Occipital lobe (tissue), 2 donors: ENCODE results near the gene SLC26A11. TPM values are rescaled to one million over a fixed set of nuclear protein-coding genes. Genes with fewer than 3 reads are reported as not detected.
"Not testable (repeated sequence)": the region's sequence is repeated elsewhere in the genome, so short reads cannot be mapped to it uniquely, and the experiment has no call there.

Experiments used
- DNase-seq: peaks from one replicate; lab custom pipeline; 2025; lab: John Stamatoyannopoulos, UW
- total RNA-seq: library from RNA; depleted of rRNA; stranded (reverse); fragments of >200 nt; gene quantifications from one replicate; pipeline ENCODE4 v1.2.3, GENCODE V29; 2014

The SLC26A11 gene
- total RNA-seq, 1 donor from 2014 or later, result 4.8 TPM

GRCh38 chr17:80260791-80261158, 40.5 kb downstream of the SLC26A11 start, which contains the start of gene RNF213:
Gene RNF213 (plus strand): TSS chr17:80260852. CDS start chr17:80263682, 2,830 bp downstream.
- no peak for DNase-seq

- DNase-seq, result peak; percentile 33
These were observed 41.1 kb downstream of the SLC26A11 start for GRCh38 chr17:80261159-80261894.

- DNase-seq, result no peak
These were observed 41.7 kb downstream of the SLC26A11 start for GRCh38 chr17:80261895-80262279.

- DNase-seq, result no peak
These were observed 42.1 kb downstream of the SLC26A11 start for GRCh38 chr17:80262291-80262690.

- no peak for DNase-seq
These were observed 42.6 kb downstream of the SLC26A11 start for GRCh38 chr17:80262775-80263244.

GRCh38 chr17:80263253-80264204, 43.3 kb downstream of the SLC26A11 start:
- DNase-seq, result peak; percentile 16

- no peak for DNase-seq
These were observed 44.2 kb downstream of the SLC26A11 start for GRCh38 chr17:80264205-80265075.

GRCh38 chr17:80265205-80266068, 45.2 kb downstream of the SLC26A11 start:
- DNase-seq, result no peak

- no peak for DNase-seq
These were observed 47.2 kb downstream of the SLC26A11 start for GRCh38 chr17:80267391-80267790.

- DNase-seq, result no peak
These were observed 48.2 kb downstream of the SLC26A11 start for GRCh38 chr17:80268427-80268826.

GRCh38 chr17:80269405-80269807, 49.2 kb downstream of the SLC26A11 start:
- DNase-seq, result no peak

- no peak for DNase-seq
These were observed 49.9 kb downstream of the SLC26A11 start for GRCh38 chr17:80270104-80270503.

GRCh38 chr17:80270836-80271235, 50.6 kb downstream of the SLC26A11 start:
- DNase-seq, result no peak

- DNase-seq, result no peak
These were observed 52.1 kb downstream of the SLC26A11 start for GRCh38 chr17:80272366-80272765.

- DNase-seq, result no peak
These were observed 54.1 kb downstream of the SLC26A11 start for GRCh38 chr17:80274331-80274730.

- DNase-seq, result no peak
These were observed 54.7 kb downstream of the SLC26A11 start for GRCh38 chr17:80274871-80275449.

GRCh38 chr17:80275857-80276256, 55.6 kb downstream of the SLC26A11 start:
- not testable (repeated sequence) for DNase-seq

GRCh38 chr17:80277751-80278671, 57.8 kb downstream of the SLC26A11 start:
- no peak for DNase-seq

GRCh38 chr17:80279895-80280294, 59.7 kb downstream of the SLC26A11 start:
- no peak for DNase-seq
